Measurements from ENCODE around the gene ACACA.
A peak's percentile ranks its signal among the peaks of the same experiment; 100 is the strongest.

ACACA gene

DNA sequence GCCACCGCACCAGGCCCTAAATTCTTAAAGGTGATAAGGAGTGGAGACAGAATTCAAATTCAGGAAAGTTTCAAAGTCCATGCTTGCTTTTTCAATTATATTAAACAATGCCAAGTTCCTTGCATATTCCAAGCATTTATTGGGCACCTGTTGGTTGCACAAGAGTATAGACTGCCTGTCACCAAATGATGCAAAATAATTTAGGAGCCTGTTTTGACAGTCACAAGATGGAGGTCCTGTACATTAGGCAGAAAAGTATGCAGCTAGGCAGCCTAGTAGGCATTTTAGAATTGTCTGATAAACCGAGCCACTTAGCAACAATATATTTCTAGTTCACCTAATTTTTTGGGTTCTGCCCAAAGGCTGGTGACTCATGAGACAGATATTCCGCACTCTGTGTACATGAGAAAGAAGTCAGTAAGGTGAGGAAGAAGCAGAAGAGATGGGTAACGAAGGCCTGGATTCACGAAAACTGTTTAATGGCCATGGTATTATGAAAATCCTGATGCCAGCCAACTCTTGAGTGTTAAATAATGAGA, 7.3 kb downstream of the ACACA start:
- DNase-seq (ENCODE audit: extremely low read depth in 1 of 2, low read depth in 1 of 2): no peak

DNA sequence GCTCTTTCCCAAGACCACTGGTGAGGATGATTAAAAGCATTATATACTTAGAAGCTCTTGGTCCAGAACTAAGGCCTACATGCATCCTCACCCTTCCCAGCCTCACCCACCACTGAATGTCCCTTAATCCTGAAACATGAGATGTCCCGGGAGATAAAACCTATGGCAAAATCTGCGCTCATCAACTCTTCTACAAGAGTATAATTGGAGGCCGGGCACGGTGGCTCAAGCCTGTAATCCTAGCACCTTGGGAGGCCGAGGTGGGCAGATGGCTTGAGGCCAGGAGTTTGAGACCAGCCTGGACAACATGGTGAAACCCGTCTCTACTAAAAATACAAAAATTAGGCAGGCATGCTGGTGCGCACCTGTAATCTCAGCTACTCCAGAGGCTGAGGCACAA, 13.3 kb downstream of the ACACA start:
- no peak for DNase-seq (ENCODE audit: extremely low read depth in 1 of 2, low read depth in 1 of 2)

DNA sequence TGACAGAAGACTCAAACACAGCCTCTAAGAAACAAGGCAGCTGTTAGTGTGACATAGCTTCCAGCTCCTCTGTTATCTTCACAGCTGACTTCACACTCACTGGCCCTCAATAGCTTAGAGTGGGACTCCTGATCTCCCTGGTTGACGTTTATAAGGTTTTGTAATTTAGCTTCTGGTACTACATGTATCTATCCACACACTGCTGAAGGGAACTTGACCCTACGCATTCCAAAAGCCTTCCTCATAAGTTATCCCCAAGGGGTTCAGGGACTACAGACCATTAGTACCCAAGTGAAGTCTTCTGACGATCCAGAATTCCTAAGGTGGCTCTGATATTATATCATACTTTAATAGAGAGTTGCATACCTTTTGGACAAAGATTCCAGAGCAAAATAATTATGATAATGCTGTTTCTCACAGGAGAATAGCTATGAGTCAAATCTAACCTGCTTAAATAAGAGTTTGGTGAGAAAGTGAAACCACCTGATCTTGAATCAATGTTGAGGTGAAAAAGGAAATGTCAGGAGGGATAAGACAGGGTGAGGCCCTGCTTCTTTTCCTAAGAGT, 14.5 kb downstream of the ACACA start:
- no peak for DNase-seq (ENCODE audit: extremely low read depth in 1 of 2, low read depth in 1 of 2)

DNA sequence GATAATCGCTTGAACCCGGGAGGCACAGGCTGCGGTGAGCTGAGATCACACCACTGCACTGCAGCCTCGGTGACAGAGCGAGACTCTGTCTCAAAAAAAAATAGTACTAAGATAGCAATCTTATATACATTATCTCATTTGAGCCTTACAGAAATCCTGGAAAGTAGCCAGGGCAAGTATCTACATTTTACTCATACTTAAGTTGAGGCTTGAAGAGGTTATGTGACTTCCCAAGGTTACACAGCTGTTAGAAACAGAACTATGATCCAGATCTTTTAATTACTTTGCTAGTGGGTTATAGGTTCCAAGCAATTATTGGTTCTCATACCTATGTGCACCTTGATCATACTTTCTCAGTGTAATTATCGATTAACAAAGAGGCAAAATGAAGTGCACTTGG, 15.5 kb downstream of the ACACA start:
- no peak for DNase-seq (ENCODE audit: extremely low read depth in 1 of 2, low read depth in 1 of 2)

DNA sequence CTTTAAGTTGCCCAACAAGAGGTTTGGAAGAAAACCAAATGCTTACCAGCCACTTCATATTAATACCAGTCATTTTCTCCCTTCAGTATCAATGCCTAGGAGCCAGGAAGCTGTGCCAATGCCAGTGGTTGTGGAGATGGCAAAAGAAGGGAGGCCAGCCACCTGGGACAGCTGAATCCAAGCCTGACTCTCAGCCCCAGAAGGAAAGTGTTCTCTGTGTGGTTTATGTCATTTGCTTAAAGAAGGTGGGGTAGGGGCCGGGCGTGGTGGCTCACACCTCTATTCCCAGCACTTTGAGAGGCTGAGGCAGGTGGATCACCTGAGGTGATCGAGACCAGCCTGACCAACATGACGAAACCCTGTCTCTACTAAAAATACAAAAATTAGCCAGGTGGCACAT, 17.5 kb downstream of the ACACA start:
- no peak for DNase-seq (ENCODE audit: extremely low read depth in 1 of 2, low read depth in 1 of 2)

DNA sequence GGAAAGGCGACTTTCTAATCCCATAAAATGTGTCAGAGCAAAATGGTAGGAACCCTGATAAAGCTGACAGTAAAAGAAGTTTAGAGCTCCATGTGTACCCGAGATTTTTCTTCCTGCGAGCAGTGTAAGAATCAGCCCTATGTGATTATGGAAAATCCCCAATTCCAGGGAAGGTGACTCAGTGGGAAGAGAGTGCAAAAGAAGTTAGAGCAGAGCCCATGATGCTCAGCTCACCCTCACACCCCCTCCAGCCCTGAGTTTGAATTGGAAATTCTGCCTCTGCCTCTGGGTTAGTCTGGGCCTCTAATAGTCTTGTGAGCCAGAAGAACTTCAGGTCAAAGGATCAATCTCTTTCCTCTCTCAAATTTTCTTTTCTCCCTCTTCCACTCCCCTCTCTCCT, 18.4 kb downstream of the ACACA start:
- no peak for DNase-seq (ENCODE audit: extremely low read depth in 1 of 2, low read depth in 1 of 2)

DNA sequence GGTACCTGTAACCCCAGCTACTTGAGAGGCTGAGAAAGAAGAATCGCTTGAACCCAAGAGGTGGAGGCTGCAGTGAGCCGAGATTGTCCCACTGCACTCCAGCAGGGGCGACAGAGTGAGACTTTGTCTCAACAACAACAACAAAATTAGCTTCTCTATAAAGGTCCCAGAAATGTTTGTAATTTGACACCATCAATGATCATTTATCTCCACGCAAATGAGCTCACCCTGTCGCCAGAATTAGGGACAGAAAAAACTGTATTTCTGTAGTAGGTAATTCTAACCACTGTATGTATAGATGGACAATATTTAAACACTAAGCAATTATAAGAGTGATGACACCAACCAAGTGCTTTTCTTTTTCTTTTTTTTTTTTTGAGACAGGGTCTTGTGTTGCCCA, 20.2 kb downstream of the ACACA start:
- DNase-seq (ENCODE audit: extremely low read depth in 1 of 2, low read depth in 1 of 2): no peak

DNA sequence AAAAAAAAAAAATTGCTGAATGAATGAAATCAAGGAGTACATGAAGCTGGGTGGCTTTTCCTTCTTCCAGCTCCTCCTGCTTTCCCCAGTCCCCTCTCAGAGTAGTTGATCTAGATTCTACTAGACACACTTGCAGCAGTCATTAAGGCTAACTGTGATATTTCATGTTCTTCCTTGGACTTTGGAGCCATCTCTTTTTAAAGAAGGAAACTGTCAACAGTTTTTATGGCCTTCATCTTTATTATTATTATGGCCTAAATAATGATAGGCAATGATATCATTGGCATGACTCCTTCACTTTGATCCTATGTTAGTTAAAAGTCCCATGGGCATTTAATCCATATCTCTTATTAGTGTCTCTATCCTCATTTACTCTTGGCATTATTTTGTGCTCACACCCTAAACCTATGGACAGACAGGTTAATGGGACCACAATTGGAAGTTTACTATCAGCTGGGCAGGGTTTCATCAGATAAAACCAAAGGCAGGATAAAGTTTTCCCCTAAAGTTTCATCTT, 21.1 kb downstream of the ACACA start:
- no peak for DNase-seq (ENCODE audit: extremely low read depth in 1 of 2, low read depth in 1 of 2)

DNA sequence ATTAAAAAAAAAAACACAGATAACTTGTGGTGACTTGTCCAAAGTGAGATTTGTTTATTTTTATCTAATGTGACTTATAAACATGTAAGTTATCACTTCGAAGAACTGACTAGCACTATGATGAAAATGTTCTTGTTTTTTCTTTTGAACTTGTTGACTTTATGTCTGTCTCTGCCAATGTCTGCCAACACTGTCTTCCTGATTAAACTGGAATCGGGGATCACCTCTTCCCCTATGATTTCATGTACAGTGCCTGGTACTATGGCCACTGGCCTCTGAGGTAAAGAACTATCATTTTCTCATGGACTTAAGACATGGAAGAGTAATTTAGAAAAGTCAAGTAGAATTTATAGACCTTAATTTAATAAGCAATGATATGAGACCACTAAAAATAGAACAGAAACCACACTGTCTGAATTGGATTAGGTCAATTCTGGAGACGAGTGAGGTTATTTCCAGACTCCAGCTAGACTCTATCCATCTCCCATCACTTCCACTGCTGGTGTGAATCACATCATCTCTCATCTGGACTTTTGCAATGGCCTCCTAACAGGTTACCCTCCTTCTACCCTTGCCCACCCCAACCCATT, 22.0 kb downstream of the ACACA start:
- no peak for DNase-seq (ENCODE audit: extremely low read depth in 1 of 2, low read depth in 1 of 2)

DNA sequence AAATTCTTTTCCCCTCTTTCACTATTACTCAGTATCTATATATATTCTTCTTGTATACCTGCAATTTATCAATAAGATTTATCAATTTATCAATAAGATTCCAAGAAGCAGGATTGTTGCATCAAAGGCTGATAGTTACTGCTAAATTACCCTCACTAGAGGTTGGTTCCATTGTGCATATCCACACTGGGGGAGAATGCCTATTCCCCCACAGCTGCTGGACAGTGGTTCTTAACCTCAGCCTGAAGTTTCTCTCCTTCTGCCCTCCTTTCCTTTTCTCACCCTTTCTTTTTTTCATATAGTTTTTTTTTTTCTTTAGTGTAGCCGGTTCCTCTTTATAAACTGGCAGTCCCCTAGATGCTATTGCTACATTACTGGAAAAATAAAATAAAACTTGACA, 24.6 kb downstream of the ACACA start:
- no peak for DNase-seq (ENCODE audit: extremely low read depth in 1 of 2, low read depth in 1 of 2)

DNA sequence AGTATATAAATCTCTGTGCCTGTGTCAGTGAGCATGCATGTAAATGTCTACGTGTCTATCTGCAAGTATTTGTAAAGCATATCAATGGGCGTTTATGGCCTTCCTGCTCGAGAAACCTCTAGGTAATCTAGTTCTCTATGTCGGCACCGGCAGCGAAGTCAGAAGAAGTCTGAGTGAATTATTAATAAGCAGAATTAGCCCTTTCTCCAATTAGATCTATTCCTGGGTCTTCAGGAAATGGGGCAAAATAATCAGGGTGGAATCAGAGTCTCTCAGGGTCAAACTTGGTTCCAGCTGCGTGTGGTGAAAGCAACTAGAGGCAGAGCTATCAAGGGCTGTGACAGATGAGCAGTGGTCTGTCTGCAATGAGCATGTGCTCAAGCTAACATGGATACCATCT, 30.9 kb downstream of the ACACA start, which contains the start of gene C17orf78:
C17orf78 (plus strand) TSS at position 280 of the 400 bp plus-strand sequence; CDS start at position 388, 108 bp downstream.
- DNase-seq (ENCODE audit: extremely low read depth in 1 of 2, low read depth in 1 of 2): no peak

DNA sequence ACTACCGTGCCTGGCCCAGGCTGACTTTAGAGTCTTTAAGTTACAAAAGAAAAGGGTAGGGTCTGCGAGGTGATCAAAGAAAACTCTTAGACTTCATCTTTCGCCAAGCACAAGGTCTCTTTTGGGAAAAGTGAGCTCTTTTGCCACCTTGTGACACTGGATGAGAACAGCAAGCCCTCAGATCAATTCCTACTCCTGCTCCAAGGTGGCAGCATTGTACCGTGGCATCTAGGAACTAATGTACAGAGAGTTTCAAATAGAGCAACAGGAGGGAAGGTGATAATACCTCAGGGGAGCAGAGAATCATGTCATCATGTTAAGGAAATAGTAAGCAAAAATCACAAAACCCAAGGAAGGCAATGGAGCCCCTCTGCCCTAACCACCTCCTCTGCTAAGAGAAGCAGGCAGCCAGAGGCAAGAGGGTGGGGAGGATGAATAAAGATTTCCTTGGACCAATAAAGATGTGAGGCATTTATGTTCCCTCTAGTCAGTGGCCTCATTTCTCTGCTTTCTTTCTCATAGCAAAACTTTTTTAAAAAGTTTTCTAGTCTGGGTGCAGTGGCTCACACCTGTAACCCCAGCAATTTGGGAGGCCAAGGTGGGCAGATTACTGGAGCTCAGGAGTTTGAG, 33.0 kb downstream of the ACACA start:
- peak; percentile 29 to 46 for DNase-seq (ENCODE audit: extremely low read depth in 1 of 2, low read depth in 1 of 2)

DNA sequence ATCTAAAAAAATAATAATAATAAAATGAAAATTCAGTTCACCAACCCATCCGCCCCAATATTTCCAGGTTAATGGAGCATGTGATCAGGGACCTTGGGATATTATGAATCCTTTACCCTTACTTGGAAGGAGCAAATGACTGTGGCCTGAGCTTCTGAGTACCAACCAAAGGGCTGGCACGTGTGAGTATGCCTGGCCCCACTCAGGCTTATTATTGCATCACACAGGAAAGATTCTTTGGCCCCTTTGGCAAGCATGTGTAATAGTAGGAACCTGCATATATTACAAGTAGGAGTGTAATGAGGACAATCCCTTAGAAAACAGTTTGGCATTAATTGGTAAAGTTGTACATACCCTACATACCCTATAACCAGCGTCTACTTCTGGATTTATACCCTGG, 38.1 kb downstream of the ACACA start:
- no peak for DNase-seq (ENCODE audit: extremely low read depth in 1 of 2, low read depth in 1 of 2)

DNA sequence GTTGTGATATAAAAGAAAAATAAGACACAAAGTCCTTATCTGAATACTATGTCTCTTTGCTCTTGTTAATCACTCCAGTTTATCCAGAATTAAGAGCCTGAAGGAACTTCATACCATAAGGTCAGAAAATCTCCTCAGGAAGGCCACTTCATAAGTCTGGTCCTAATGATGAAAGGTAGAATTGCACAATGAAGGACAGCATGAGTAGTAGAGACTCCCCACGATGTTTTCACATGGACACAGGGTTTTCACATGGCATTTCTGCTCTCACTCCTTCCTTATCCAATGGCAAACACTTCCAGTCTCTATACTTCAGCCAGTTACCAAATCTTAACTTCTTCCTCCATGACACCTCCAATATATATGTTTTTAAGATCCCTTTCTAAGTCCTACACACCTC, 41.0 kb downstream of the ACACA start:
- no peak for DNase-seq (ENCODE audit: extremely low read depth in 1 of 2, low read depth in 1 of 2)

DNA sequence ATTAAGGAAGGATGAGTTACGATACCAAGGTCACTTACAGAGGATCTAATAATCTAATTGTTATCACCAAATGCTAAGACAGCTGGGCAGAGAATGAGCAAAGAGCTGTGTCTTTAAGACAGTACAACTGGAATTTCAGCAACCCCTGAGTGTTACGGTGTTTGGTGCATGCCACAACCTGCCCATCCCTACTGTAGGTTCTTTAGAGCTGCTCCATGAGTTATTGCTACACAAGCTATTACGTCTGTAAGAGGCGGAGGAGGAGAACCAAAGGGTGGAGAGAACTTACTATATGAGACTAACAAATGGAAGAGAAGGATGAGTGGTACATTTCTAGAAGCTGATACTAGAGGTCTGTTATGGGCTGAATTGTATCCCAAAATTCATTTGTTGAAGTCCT, 45.1 kb downstream of the ACACA start:
- no peak for DNase-seq (ENCODE audit: extremely low read depth in 1 of 2, low read depth in 1 of 2)

DNA sequence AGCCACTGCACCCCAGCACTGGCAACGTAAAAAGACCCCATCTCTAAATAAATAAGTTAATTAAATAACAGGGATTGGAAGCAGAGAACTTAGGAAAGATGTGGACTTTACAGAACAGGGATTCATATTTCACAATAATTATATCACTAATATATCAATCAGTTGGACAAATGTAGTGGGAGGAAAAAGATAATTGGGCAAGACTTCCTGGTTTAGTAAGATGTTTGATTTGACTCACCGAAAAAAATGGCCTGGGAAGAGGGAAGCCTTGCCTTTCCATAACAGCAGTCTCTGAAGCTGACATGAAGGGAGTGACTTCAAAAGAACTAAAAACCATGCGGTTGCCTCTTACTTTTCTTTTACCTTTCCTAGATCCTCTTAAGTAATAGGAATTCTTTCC, 46.0 kb downstream of the ACACA start:
- DNase-seq (ENCODE audit: extremely low read depth in 1 of 2, low read depth in 1 of 2): no peak

DNA sequence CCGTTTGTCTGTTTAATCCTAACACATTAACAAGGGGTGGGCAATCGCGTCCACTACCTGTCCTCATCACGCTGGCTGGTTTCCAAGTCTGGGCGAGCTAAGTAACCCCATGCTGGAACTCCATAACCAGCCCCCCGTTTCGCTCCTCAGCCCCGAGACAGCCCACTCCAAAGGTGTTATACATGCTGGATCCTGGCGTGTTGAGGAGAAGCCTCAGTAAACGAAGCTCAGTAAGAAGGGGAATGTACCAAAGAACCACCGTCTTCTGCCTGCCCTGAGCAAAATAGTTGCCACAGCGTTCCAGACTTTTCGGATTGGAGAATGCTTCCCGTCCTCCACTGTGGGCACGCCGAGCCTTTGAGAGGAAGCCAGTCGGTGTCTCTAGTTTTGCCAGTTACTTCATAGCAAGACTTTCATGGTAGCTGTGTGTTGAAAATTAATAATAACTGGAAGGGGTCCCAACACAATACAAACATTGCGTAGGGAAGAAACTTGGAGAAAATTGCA, 46.9 kb downstream of the ACACA start:
- DNase-seq (ENCODE audit: extremely low read depth in 1 of 2, low read depth in 1 of 2): no peak

DNA sequence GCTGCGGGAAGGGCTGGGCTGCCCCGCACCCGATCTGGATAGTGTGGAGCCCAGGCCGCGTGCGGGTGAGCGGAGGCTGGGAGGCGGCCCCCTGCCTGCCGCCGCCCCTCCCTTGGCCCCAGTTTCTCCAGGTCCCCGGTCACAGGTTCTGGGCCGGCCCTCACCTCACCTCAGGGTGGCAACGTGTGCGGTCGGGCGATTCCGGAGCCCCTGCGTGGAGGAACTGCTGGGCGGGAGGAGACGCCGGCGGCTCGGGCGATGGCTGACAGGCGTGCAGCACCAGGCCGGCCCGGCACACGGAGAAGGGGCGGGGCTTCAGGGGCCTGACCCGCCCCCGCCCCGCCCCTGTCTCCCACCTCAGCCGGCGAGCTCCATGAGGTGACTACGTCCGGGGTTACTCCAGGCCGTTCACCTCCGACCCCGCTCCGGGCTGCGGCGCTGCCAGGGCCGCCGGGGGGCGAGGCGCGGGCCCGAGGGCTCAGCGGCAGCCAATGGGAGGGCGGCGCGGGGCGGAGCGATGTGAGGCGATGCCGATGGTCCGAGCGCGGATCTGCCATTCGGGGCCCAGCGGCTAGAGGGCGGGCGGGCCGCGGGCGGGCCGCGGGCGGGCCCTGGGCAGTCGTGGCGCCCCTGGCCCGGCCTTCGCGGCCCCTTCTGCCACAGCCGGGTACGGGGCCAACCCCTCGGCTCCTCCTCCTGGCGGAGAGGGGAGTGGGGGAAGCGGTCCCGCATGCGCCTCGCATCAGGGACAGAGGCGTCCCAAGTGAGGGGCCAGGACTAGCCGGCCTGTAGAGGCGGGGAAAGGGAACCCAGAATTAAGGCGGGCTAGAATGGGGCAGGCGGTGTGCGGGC, 47.6 kb downstream of the ACACA start:
- DNase-seq (ENCODE audit: extremely low read depth in 1 of 2, low read depth in 1 of 2): peak; percentile 91

DNA sequence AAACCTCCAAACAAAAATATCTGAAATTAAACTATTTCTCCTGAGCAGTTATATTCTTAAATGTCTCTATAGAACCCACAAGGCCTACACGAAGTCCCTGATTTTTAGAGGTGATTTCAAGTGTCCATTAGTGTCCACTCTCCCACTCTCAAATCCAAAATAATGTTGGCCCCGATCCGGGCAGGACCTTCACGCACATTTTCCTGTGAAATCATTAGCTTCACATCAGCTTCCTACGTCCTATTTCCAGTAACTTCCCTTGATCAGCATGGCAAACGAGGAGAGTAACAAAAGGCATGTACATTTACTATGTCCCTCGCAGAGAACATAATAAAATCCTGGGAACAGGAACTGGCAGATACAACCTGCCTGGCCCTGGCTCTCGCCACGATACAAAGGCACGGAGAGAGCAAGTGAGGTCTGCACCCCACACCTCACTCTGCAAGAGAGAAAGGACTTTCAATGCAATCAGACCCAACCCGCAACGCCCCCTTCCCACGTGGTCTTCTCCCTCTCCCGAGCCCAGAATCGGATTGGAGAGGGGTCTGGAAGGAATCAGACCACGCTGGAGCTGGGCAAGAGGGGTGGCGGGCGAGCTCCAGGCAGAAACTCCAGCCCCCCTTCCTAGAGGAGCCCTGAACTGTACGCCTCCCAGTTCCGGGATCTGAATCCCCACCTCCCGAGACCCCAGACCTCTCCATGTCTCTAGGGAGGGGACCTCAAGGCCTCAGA, 48.4 kb downstream of the ACACA start:
- DNase-seq (ENCODE audit: extremely low read depth in 1 of 2, low read depth in 1 of 2): peak in 1 of 2 donors; percentile 24
